Measurements from ENCODE around the gene HTRA3. TPM values are rescaled to one million over a fixed set of nuclear protein-coding genes. Genes with fewer than 3 reads are reported as not detected.

Gene HTRA3
- total RNA-seq, 1 donor = 0.86 TPM

- no peak for DNase-seq (ENCODE audit: low read depth)
- no peak overlapping the region for H3K4me3 ChIP-seq (ENCODE audit: low read depth, low read length)
- TF ChIP-seq CTCF (IDR thresholded peaks at IDR 0.05; ENCODE audit: insufficient read depth, low read depth, low read length) = no peak
These were observed 74.8 kb downstream of the HTRA3 start for GRCh38 chr4:8344377-8344776.

GRCh38 chr4:8345053-8345945, 75.7 kb downstream of the HTRA3 start:
- H3K4me3 ChIP-seq (ENCODE audit: low read depth, low read length) = no peak overlapping the region
- no peak for DNase-seq (ENCODE audit: low read depth)
- TF ChIP-seq CTCF (IDR thresholded peaks at IDR 0.05; ENCODE audit: insufficient read depth, low read depth, low read length) = no peak

DNA sequence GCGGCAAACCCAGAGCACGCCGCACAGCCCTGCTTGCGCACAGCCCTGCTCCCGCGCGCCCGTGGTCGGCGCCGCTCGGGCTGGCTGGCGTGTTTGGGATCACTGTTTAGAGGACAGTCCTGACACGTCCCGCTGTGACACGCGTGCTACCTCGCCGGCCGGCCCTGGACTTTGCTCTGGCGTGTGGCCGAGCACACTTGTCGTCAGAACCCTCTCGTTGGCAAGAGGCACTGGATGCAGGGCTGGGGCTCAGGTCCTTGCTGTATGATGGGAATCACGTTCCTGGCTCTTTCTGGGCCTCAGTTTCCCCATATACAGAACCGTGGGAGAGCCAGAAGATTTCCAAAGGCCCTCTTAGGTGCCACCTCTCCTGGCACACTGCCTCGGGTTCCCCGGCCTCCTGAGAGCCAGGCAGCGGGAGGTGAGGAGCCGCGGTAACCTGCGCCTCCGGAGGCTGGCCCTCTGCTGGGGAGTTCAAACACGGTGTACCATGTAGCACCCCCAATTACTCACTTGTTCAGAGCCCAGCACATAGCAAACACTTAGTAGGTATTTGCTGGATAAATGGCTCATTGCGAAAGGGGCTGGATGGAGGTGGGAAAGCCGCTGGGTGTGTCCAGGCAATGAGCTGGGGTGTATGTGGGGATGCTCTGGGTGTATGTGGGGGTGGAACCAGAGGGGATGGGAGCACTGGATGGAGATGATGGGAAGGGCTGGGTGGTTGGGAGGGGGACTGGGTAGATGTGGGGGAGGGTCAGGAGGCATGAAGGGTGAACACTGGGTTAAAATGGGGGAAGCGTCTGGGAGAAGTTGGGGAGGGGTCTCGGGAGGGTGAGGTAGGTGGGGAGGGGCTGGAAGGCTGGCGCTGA, 76.6 kb downstream of the HTRA3 start:
- DNase-seq (ENCODE audit: low read depth) = no peak
- H3K4me3 ChIP-seq (ENCODE audit: low read depth, low read length) = no peak overlapping the region
- TF ChIP-seq CTCF (IDR thresholded peaks at IDR 0.05; ENCODE audit: insufficient read depth, low read depth, low read length) = no peak

- no peak for TF ChIP-seq CTCF (IDR thresholded peaks at IDR 0.05; ENCODE audit: insufficient read depth, low read depth, low read length)
- no peak for DNase-seq (ENCODE audit: low read depth)
- H3K4me3 ChIP-seq (ENCODE audit: low read depth, low read length) = no peak overlapping the region
These were observed 77.5 kb downstream of the HTRA3 start for GRCh38 chr4:8346838-8347605.

DNA sequence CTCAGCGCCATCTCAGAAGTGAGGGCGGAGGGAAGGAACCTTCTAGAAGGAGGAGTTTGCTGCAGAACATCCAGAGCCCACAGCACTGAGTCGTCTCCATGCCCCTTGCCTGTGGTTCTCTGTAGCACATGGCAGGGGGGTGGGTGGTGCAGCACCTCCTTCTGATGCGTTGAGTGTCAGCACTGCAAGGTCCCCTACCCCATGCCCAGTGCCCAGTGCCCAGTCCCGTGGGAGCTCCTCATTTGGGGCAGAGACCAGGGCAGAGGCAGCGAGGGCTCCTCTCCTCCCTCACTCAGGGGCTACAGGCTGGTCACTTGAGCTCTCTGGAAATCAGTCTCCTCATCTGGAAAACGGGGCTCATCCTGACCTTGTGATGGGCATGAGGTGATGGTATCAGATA, 78.1 kb downstream of the HTRA3 start:
- no peak overlapping the region for H3K4me3 ChIP-seq (ENCODE audit: low read depth, low read length)
- DNase-seq (ENCODE audit: low read depth) = no peak

More for the DNA sequence above, 78.1 kb downstream of the HTRA3 start:
- TF ChIP-seq CTCF (IDR thresholded peaks at IDR 0.05; ENCODE audit: insufficient read depth, low read depth, low read length) = no peak

Data from fibroblast of villous mesenchyme (primary cell).